Measurements from ENCODE around the gene COPS8. TPM values are rescaled to one million over a fixed set of nuclear protein-coding genes. Genes with fewer than 3 reads are reported as not detected.

Gene COPS8
- total RNA-seq, 2 experiments from 2014 or later: 75.9 to 79.1 TPM

- CTCF ChIA-PET: interaction anchor here (1.0 to 1.7 kb wide), 3 partner anchors 11 to 424 kb away, joined by 3 to 5 read pairs (median 3); no protein-coding TSS in a partner anchor
- POLR2A ChIA-PET: no interaction called here
These were observed 62.9 kb downstream of the COPS8 start for GRCh38 chr2:237148624-237149023.

- CTCF ChIA-PET: interaction anchor here (1.7 kb wide), 2 partner anchors 22 to 423 kb away, joined by 3 to 5 read pairs; no protein-coding TSS in a partner anchor
These were observed 63.7 kb downstream of the COPS8 start for GRCh38 chr2:237149425-237149824.

More at GRCh38 chr2:237149425-237149824, 63.7 kb downstream of the COPS8 start:
- POLR2A ChIA-PET: no interaction called here

Measured in activated CD8-positive, alpha-beta memory T cell treated with anti-CD3 and anti-CD28 coated beads for 36 hours (primary cell).